MV-4-11 (cell line): ENCODE results near the gene ZNF81.
"Not testable (repeated sequence)": the region's sequence is repeated elsewhere in the genome, so short reads cannot be mapped to it uniquely, and the experiment has no call there.

Source experiments
- DNase-seq: peaks from one replicate; lab custom pipeline; 2025; lab: John Stamatoyannopoulos, UW

ZNF81 gene

DNA sequence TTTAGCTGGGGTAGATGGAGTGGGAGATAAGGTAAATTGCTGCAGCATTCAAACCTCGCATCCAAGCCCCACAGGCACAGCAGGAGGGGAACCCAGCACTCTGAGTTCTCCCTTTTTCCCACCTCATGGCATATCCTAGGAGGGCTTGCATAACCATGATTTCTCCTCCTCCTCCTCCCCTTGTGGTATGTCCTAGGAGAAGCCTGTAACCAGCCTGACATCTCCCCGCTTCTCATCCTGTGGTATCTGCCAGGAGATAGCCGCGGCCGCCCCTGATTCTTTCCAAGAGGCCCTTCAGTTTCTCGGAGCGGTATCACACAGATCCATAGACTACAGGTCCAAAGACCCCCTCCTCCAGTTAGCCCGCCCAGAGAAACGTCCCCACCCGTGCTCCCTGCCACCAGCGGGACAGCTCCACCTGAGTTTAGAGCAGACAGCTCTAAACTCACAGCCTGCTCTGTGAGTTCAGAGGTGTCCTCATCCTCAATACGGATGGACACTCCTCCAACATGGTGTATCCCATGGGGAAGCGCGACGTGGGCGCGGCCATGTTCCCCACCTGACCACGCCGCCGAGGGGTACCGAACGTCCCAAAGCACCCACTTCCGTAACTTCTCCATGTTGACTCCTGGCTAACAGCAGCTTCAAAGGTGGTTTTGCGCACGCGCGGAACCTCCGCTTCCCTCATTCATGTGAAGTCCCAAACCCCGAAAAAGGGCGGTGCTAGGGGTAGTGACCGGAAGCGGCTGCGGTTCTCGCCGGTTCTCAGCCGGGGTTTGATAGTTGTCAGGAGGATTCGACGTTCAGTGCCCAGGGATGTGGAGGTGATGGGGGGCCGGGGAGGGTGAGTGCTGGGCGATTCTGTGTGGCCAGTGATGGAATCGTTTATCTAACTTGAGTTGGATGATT lies at the start of gene ZNF81:
ZNF81 (plus strand) TSS at position 739 of the 909 bp plus-strand sequence. CDS start 9,366 bp downstream, outside the sequence.
- peak; percentile 94 for DNase-seq

DNA sequence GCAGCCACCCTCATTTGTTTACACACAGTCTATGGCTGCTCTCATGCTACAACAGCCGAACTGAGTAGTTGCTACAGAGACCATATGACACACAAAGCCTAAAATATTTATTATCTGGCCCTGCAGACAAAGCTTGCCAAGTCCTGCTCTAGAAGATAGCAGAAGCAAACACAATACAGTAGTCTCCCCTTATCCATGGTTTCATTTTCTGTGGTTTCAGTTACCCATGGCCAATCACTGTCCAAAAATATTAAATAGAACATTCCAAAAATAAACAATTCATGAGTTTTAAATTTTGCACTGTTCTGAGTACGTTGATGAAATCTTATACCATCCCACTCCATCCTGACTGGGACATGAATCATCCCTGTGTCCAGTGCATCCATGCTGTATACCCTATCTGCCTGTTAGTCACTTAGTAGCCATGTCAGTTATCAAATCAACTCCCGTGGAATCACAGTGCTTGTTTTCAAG lies 40.2 kb upstream of the ZNF81 start:
- no peak for DNase-seq

DNA sequence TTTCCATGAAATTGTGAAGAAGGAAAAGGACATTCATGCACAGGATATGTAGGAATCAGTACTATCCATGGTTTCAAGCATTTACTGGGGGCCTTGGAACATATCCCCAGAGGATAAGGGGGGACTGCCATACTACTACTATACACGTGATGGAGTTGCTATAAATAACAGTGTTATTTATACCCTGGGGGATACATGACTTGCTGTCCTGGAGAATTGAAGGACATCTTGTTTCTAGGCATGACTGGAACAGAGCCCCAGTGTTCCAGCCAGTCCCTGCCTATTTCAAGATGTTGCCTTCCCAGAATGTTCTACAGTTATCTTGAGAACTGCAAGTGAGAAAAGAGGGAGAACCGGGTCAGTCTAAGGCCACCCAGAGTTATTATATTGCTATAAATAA lies 39.6 kb upstream of the ZNF81 start:
- no peak for DNase-seq

DNA sequence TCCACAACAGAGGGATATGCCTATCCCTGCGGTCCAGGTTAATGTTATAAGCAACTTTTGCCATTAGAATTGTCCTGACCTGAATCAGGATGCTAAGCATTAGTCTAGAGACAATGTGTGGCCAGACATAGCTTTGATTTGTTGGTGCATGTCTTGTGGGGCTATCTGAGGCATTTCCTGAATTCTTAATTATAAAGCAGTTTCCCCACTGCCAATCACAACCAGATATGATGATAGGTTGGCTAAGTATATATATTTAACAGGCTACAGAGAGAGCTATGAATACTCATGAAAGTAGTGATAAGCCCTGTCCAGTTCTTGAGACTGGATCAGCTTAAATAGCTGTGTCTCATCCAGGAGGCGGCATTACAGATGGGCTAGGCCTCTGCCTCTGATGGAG lies 37.8 kb upstream of the ZNF81 start:
- DNase-seq = no peak

DNA sequence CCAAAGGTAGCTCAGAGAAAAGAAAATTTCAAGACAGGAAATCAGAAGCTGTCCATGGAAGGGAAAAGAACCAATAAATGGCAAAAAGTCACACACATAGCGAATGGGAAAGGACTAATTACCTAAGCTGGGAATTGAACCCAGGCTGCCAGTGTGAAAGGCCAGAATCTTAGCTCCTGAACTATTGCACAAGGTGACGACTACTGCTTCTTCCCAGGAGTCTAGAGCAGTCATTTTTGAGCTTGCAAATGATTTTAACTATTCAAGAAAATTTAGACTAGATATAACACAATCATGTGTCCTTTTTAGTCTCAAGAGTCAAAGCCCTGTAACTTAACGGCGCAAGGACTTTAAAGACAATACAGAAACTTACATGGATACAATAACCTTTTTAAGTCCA lies 34.1 kb upstream of the ZNF81 start:
- no peak for DNase-seq

DNA sequence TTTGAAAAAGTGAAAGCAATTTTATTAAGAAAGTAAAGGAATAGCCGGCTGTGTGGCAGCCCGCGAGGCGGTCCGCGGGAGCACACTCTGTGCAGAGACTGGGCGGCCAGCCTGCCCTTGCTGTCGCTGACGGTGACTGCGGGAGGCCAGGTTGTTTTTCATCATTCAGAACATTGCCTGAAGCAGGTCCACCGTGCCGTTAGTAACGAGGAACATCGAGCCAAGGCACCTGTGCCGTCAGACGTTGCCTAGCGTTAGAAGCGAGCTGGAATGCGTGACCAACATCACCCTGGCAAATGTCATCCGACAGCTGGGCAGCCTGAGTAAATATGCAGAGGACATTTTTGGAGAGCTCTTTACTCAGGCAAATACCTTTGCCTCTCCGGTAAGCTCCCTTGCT lies 33.6 kb upstream of the ZNF81 start:
- not testable (repeated sequence) for DNase-seq

DNA sequence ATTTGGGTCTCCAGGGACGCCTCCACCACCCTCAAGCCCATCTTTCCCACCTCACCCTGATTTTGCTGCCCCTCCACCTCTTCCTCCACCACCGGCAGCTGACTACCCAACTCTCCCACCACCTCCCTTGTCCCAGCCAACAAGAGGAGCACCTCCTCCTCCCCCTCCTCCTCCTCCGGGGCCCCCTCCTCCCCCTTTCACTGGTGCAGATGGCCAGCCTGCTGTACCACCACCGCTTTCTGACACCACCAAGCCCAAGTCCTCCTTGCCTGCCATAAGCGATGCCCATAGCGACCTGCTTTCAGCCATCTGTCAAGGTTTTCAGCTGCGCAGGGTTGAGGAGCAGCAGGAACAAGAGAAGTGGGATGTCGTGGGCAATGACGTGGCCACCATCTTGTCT lies 32.4 kb upstream of the ZNF81 start:
- no peak for DNase-seq

DNA sequence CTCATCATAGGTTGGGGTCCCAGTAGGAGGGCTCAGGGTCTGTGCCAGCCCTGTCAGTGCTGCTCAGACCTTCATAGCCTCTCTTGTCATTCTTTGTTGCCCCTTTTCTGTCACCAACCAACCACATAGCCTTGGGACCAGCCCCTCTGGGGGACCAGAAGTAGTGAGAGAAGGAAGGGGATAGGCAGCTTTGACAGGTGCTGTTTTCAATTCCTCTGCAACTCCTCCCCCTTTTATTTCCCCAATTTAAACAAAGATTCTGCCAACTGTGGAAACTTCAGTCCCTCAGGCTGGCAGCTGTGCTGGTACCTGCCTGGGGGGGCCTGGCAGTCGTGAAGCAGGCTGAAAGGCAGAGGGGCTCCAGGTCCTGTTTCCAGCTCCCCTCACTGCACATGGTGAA lies 30.9 kb upstream of the ZNF81 start:
- not testable (repeated sequence) for DNase-seq

DNA sequence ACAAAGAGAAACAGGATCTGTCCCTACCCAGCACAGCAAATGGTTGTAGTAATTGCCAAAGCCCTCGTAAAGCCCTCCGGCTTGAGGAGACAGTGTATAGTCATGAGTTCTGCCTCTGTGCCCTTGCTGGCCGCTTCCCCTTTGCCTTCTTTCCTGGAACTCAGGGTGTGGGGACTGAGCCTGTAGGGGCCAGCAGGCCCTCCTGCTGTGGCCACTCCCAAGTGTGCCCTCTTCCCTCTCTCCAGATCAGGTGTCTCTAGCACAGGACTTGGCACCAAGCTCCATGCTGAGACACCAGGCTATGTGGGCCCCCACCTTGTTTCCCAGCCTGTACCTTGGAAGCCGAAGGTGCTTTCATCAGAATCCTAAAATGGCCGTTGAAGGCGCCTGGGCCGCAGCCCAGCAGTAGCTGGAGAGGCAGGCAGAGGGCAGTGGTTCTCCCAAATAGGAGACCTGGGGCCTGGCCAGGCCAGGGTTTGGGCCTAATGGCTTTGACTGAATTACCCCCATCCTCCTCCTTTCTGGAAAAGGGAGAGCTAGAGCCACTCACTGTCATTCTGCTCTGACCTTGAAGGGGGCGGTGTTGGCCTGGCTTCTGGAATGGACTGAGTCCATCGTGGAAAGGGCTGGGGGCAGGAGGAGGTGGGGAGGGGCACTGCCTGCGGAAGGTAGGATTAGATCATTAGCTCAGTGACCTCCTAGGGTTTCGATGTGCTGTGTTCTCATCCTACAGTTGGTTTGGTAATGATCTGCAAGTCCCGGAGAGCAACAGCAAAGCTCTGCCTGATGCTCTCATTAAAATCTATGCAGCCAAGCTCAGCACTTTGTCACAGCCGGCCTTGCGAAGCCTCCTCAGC lies 30.1 kb upstream of the ZNF81 start:
- peak; percentile 3 for DNase-seq

DNA sequence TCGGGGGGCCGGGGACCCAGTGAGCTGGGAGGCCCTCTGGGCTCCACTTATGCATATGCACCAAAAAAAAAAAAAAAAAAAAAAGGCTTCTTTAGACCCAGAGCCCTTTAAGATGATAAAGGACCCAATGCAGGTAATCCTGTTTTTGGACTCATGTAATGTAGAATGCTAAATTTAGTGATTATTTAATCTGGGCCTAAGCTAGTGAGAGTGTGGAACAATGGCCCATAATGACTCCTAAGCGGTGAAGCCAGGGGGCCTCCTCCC lies 29.5 kb upstream of the ZNF81 start:
- not testable (repeated sequence) for DNase-seq

DNA sequence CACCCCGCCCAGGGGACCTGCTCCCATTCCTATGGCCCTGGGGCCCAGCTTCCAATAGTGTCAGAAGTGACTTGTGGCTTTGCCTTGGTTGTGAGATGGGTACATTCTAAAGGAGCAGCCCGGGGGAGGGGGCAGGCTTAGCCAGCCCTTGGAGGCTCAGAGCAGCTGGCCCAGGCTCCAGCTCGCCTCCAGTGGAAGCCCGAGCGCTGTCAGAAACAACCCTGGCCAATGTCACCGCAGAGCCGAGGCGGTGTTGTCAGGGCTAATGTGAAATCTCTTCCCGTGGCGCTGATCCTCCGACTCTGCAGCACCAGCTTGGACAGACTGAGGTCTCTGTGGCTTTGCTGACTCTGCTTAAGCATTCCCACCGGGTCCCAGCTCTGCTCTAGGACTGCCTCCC lies 29.2 kb upstream of the ZNF81 start:
- no peak for DNase-seq

DNA sequence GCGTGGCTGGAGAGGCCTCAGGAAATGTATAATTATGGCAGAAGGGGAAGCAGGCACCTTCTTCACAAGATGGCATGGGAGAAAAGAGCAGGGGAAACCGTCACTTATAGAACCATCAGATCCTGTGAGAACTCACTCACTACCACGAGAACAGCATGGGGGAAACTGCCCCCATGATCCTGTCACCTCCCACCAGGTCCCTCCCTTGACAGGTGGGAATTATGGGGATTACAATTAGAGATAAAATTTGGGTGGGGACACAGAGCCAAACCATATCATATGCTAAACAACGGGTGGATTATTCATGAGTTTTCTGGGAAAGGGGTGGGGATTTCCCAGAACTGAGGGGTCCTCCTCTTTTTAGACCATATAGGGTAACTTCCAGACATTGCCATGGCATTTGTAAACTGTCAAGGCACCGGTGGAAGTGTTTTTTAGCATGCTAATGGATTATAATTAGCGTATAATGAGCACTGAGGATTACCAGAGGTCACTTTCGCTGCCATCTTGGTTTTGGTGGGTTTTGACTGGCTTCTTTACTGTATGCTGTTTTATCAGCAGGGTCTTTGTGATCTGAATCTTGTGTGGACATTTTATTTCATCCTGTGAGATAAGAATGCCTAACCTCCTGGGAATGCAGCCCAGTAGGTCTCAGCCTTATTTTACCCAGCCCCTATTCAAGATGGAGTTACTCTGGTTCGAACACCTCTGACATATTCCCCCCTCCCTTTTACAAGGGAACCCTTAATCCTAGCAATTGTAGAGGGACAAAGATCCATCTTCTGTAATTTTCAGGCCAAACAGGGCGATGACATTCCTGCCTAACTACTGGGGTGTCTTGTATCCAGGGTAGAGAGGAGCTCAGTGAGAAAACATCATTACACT lies 27.6 kb upstream of the ZNF81 start:
- no peak for DNase-seq

DNA sequence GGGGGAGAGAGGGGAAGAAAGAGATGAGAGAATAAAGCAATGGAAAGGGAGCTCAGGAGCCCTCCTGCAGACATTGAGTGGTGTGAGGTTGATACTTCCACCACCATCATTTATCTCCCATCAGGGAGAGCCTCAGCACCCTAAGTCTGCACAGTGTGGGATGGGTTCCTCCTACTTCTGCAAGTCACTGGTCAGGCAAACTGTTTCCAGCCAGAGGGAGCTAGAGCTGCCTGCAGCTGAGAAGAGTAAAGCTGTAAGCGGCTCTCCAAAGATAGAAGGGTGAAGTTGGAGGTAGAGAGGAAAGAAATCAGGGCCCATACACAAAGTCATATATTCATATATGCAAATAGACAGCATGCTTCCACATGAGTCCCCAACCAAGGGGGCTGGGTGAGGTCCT lies 21.9 kb upstream of the ZNF81 start:
- no peak for DNase-seq

DNA sequence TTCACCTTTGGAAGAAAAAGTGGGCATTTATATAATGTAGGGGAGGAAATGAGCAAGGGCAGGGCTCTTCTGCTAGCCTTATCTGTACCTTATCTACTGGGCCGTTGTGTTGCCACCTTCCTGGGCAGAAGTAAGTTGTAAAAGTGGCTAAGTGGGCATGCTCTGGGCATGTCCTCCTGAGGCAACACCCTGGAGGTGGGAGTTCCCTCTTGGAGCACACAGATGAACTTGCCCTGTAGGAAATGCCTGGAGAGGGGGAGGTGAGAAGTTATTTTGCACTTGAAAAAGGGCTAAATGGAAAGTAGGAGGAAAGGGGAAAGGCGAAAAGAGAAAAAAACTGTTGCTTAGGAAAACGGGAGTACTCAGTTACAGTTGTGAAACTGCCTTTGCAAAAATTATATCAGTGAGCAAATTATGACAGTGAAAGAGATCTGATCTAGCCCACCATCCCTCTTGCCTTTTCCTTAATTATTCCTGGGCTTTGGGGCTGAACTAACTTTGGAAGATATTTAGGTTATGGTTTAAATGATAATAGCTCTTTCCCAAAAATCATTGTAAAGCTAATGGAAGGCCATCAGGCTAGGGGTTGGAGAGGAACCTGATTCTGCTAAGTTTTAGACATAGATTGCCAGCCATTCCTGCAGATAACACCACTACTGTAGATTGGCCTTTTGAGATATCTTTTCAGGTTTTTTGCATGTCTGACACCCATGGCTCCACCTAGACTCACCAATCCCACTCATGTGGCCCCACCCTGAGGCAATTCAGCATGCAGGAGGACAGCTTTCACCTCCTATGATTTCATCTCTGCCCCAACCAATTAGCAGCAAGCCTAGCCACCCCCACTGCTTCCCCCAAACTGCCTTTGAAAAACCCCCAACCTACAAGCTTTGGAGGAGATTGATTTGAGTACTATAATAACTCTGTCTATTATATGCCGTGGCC lies 20.5 kb upstream of the ZNF81 start:
- no peak for DNase-seq

DNA sequence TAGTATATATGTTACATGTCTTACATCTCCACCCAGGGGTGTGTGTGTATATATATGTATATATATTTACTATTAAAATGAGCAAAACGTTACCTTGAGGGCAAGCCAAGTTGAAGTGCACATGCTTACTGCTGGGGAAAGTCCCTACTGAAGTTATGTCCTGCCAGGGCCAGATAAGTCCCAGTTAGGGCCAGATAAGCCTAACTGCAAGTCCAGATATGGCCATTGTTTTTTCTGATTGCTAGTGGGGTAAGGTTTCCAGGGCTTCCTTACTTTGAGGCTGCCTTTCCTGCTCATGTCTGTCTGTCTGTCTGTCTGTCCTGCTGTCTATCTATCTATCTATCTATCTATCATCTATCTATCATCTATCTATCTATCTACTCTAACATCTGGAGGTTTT lies 19.3 kb upstream of the ZNF81 start:
- no peak for DNase-seq

DNA sequence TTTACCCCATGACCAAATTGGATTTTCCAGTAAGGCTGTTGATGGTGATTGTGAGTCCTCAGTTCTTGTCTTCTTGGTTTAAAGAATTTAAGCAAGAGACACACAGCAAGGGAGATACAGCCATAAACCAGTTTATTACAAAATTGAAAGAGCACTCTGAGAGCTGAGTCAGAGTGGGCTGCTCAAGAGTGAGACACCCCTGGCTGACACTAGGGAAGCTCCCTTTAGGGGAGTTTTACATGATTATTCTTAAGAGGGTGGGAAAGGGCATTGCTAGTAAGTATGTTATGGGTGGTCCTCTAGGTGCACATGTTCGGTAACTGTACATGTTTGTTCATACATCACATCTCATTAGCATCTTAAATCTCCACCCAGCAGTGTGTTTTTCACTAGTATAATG lies 18.8 kb upstream of the ZNF81 start:
- DNase-seq = no peak

DNA sequence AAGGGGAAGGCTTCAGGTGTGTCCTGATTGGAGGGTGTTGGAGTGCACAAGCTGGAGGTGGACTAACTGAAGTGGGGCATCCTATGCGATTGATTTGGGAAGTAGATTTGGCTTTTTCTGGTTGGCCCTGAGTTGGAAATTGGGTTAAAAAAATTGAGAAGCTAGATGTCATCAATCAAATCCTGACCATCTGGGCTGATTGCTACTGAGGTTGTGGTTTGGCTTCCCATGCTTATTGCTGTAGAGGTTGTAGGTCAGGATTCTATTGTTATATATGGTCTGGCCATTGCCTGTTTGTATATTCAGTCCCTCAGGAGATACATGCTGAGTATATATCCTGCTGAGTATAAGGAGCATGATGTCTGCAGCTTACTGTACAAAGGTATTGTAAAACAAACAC lies 7.7 kb upstream of the ZNF81 start:
- DNase-seq = peak; percentile 37

DNA sequence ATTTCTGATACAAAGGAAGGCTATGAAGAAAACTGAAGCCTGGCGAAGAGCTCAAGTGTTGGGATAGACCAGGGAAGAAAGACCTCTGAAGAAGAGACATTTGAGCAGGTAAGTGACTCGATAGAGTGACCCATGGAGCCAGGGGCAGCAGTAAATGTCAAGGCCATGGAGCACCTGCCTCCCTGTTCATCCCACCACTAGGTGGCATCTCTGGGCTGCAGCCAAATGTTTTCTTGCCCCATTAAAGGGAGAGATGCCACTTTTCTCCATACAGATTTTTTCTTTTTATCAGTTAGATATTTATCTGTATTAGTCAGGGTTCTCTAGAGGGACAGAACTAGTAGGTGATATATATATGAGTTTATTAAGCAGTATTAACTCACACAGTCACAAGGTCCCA lies 4.9 kb upstream of the ZNF81 start:
- peak; percentile 29 for DNase-seq

DNA sequence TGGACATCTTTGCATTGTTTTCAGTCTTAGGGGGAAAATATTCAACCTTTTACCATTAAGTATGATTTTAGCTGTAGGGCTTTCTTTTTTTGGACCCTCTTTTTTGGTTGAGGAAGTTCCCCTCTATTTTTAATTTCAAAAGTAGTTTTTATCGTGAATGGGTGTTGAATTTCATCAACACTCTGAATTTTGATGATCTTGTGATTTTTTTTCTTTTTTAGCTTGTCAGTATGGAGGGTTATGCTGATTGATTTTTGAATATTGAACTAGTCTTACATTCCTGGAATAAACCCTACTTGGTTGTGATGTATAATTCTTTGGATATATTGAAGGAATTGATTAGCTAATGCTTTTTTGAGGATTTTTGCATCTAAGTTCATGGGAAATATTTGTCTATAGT lies 1.7 kb downstream of the ZNF81 start:
- no peak for DNase-seq

DNA sequence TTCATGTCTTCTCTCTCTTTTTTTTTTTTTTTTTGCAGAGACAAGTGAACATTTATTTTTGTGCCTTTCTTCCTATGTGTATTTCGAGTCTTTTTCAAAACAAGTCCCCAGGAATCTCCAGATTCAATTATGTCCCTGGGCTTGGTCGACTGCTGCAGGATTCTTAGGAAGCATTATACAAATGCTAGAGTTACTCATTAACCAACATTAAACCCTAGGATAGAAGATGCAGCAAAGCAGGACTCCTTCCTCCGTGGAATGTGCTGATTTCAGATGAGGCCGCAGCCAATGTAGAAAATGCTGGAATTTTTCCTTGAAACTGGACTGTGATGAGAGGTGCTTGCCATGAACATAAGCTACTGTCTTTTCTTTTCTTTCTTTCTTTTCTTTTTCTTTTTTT lies 3.4 kb downstream of the ZNF81 start:
- no peak for DNase-seq

DNA sequence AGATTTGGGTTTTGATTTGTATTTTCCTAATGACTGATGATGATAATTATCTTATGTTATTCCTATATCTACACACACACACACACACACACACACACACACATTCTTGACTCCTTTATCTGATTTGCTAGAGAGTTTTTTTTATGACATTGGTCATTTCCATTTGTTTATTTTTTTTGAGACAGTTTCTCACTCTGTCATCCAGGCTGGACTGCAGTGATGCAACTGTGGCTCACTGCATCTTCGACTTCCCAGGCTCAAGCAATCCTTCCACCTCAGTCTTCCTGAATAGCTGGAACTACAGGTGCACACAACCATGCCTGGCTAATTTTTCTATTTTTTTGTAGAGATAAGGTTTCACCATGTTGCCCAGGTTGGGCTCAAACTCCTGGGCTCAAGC lies 6.7 kb downstream of the ZNF81 start:
- no peak for DNase-seq
